H1 (cell line): Measurements from ENCODE around the gene CACNG5. TPM values are rescaled to one million over a fixed set of nuclear protein-coding genes. Genes with fewer than 3 reads are reported as not detected.

ENCODE experiments used
- CTCF ChIA-PET: fragments of 300-600 bp; sonication (Branson Sonifier 250); formaldehyde crosslinking; loops from one replicate; lab custom pipeline; 2021; ENCODE audit not compliant: partially characterized antibody; lab: Charles Lee
- POLR2A ChIA-PET: fragments of 300-600 bp; sonication (Branson Sonifier 250); formaldehyde crosslinking; loops from one replicate; lab custom pipeline; 2021; ENCODE audit warnings: inconsistent platforms; ENCODE audit not compliant: partially characterized antibody; lab: Charles Lee
- DNase-seq, 2 experiments: peaks; one replicate each; pipeline versions ENCODE4 v3.0.0 to v3.0.0-alpha.2; 2010 to 2022; ENCODE audit warnings: low spot score in 2 of 2, low read depth in 1 of 2, mixed read lengths in 1 of 2
- FAIRE-seq: peaks from 2 replicates; lab custom pipeline; 2011; peaks lifted over from hg19 to GRCh38; lab: Jason Lieb, UNC
- H2AFZ ChIP-seq: 2 replicates; pipeline ENCODE4 v1.8.1; 2012; ENCODE audit warnings: low read length, inconsistent platforms
- H2AK5ac ChIP-seq: 2 replicates; pipeline ENCODE4 v1.6.1; 2013; ENCODE audit warnings: low read depth, low read length
- H2BK120ac ChIP-seq: replicated peaks from 2 replicates; pipeline ENCODE3; 2013; ENCODE audit warnings: low read depth, low read length, inconsistent platforms
- H2BK12ac ChIP-seq: 2 replicates; pipeline ENCODE4 v1.6.1; 2013; ENCODE audit warnings: low read depth, low read length
- H2BK15ac ChIP-seq: 2 replicates; pipeline ENCODE4 v1.6.1; 2013; ENCODE audit warnings: low read length
- H2BK20ac ChIP-seq: 2 replicates; pipeline ENCODE4 v1.6.1; 2013; ENCODE audit warnings: low read length
- H2BK5ac ChIP-seq: 2 replicates; pipeline ENCODE4 v1.6.1; 2013; ENCODE audit warnings: low read depth, low read length
- H3K14ac ChIP-seq: 2 replicates; pipeline ENCODE4 v1.6.1; 2013; ENCODE audit warnings: inconsistent platforms; ENCODE audit not compliant: insufficient read length
- H3K18ac ChIP-seq: 2 replicates; pipeline ENCODE4 v1.6.1; 2013; ENCODE audit warnings: low read length; ENCODE audit errors: extremely low read depth
- H3K23ac ChIP-seq: 2 replicates; pipeline ENCODE4 v1.6.1; 2013; ENCODE audit warnings: inconsistent platforms; ENCODE audit not compliant: insufficient read length
- H3K23me2 ChIP-seq: 2 replicates; pipeline ENCODE4 v1.6.1; 2013; ENCODE audit warnings: low read depth, low read length
- H3K27ac ChIP-seq: 2 replicates; pipeline ENCODE4 v1.6.1; 2011; ENCODE audit warnings: low read depth, low read length, inconsistent platforms
- H3K27me3 ChIP-seq, 4 experiments: replicated peaks in 1 of 4; 1 replicate in 1 of 4; 2 replicates in 3 of 4; pipeline versions ENCODE4 v1.6.1 to v1.8.1; 2011 to 2013; ENCODE audit warnings: low read length in 3 of 4, mild to moderate bottlenecking in 3 of 4, inconsistent platforms in 2 of 4, mixed read lengths in 2 of 4, moderate library complexity in 1 of 4; ENCODE audit not compliant: control insufficient read depth in 3 of 4, insufficient read depth in 3 of 4; ENCODE audit errors: extremely low read depth in 1 of 4
- H3K36me3 ChIP-seq, 4 experiments: 2 replicates each; pipeline versions ENCODE4 v1.6.1 to v1.8.1; 2011 to 2013; ENCODE audit warnings: mild to moderate bottlenecking in 4 of 4, low read length in 3 of 4, moderate library complexity in 2 of 4, control low read depth in 1 of 4, inconsistent platforms in 1 of 4; ENCODE audit not compliant: insufficient read depth in 4 of 4, control insufficient read depth in 2 of 4
- H3K4ac ChIP-seq: replicated peaks from 2 replicates; pipeline ENCODE3; 2013; ENCODE audit warnings: low read length, low read depth, mixed read lengths, inconsistent platforms; ENCODE audit not compliant: insufficient read length
- H3K4me1 ChIP-seq, 4 experiments: replicated peaks in 1 of 4; 1 replicate in 1 of 4; 2 replicates in 3 of 4; pipeline versions ENCODE4 v1.6.1 to v1.8.1; 2011 to 2013; ENCODE audit warnings: low read length in 3 of 4, inconsistent platforms in 2 of 4, mixed read lengths in 1 of 4; ENCODE audit not compliant: insufficient read depth in 4 of 4, control insufficient read depth in 3 of 4
- H3K4me2 ChIP-seq, 2 experiments: 2 replicates each; pipeline versions ENCODE4 v1.6.1 to v1.8.1; 2011 to 2013; ENCODE audit warnings: low read depth in 2 of 2, low read length in 2 of 2, control low read depth in 1 of 2, inconsistent platforms in 1 of 2, mild to moderate bottlenecking in 1 of 2; ENCODE audit not compliant: insufficient read depth in 1 of 2
- H3K4me3 ChIP-seq, 4 experiments: fragments of 200-600, 300-600 bp in 1 of 4; sonication (generic), shearing (Covaris generic), sonication (Bioruptor Twin) in 1 of 4; 2 replicates each; pipeline versions ENCODE4 v1.5.1 to v1.8.1; 2011 to 2016; ENCODE audit warnings: low read length in 4 of 4, low read depth in 3 of 4, control low read depth in 2 of 4, inconsistent platforms in 2 of 4, mild to moderate bottlenecking in 2 of 4, mixed read lengths in 1 of 4, moderate library complexity in 1 of 4; ENCODE audit not compliant: insufficient read depth in 2 of 4; ENCODE audit errors: extremely low read depth in 1 of 4
- H3K56ac ChIP-seq: replicated peaks from 2 replicates; pipeline ENCODE3; 2013; ENCODE audit warnings: low read depth, mild to moderate bottlenecking, mixed read lengths, low read length, inconsistent platforms; ENCODE audit not compliant: insufficient read length
- H3K79me1 ChIP-seq: 2 replicates; pipeline ENCODE4 v1.6.1; 2013; ENCODE audit warnings: low read depth, low read length, control low read depth
- H3K79me2 ChIP-seq, 2 experiments: 2 replicates each; pipeline versions ENCODE4 v1.6.1 to v1.8.1; 2012 to 2013; ENCODE audit warnings: low read length in 2 of 2, mild to moderate bottlenecking in 2 of 2, inconsistent platforms in 1 of 2; ENCODE audit not compliant: insufficient read depth in 2 of 2, control insufficient read depth in 1 of 2
- H3K9ac ChIP-seq, 4 experiments: replicated peaks in 1 of 4; 1 replicate in 1 of 4; 2 replicates in 3 of 4; pipeline versions ENCODE4 v1.6.1 to v1.8.1; 2011 to 2013; ENCODE audit warnings: low read depth in 3 of 4, low read length in 3 of 4, control low read depth in 2 of 4, mild to moderate bottlenecking in 2 of 4, moderate library complexity in 2 of 4, inconsistent platforms in 1 of 4; ENCODE audit errors: extremely low read depth in 1 of 4
- H3K9me3 ChIP-seq, 2 experiments: 2 replicates each; pipeline versions ENCODE4 v1.6.1 to v1.8.1; 2012 to 2013; ENCODE audit warnings: mild to moderate bottlenecking in 2 of 2, moderate library complexity in 2 of 2, control low read depth in 1 of 2, inconsistent platforms in 1 of 2, low read depth in 1 of 2, low read length in 1 of 2, mixed read lengths in 1 of 2; ENCODE audit not compliant: insufficient read depth in 2 of 2
- H4K20me1 ChIP-seq, 2 experiments: replicated peaks in 1 of 2; 2 replicates each; pipeline versions ENCODE3 to v1.8.1; 2011 to 2013; ENCODE audit warnings: inconsistent platforms in 2 of 2, low read length in 2 of 2, mild to moderate bottlenecking in 1 of 2; ENCODE audit not compliant: insufficient read depth in 2 of 2, control insufficient read depth in 1 of 2
- H4K5ac ChIP-seq: 2 replicates; pipeline ENCODE4 v1.6.1; 2013; ENCODE audit warnings: low read length, low read depth, mixed read lengths, inconsistent platforms; ENCODE audit not compliant: insufficient read length
- H4K8ac ChIP-seq: 2 replicates; pipeline ENCODE4 v1.8.0; 2013; ENCODE audit warnings: mild to moderate bottlenecking, moderate library complexity, low read length, inconsistent platforms; ENCODE audit not compliant: insufficient read depth; ENCODE audit errors: extremely low read depth
- H4K91ac ChIP-seq: replicated peaks from 2 replicates; pipeline ENCODE3; 2013; ENCODE audit warnings: low read length, mixed read lengths, inconsistent platforms; ENCODE audit not compliant: insufficient read length
- BRCA1 ChIP-seq: IDR thresholded peaks from 2 replicates; pipeline ENCODE4 v1.6.1; 2012; ENCODE audit warnings: low read depth, low read length, improper control_type of control experiment
- KDM4A ChIP-seq: IDR thresholded peaks from one replicate; pipeline ENCODE4 v1.7.1; 2012; ENCODE audit warnings: low read depth, mild to moderate bottlenecking, moderate library complexity, low read length, inconsistent platforms; ENCODE audit not compliant: severe bottlenecking
- PHF8 ChIP-seq: fragments of 200-600 bp; sonication (generic); conservative IDR thresholded peaks from 2 replicates; pipeline ENCODE4 v1.7.1; 2012; ENCODE audit warnings: low read depth, mild to moderate bottlenecking, inconsistent platforms, low read length, moderate library complexity
- RBBP5 ChIP-seq: IDR thresholded peaks from 2 replicates; pipeline ENCODE4 v1.7.1; 2012; ENCODE audit warnings: low read depth, mild to moderate bottlenecking, inconsistent platforms, low read length, moderate library complexity, borderline replicate concordance
- SRF ChIP-seq: IDR thresholded peaks from 2 replicates; pipeline ENCODE4 v1.6.1; 2011; ENCODE audit warnings: mild to moderate bottlenecking, low read depth, low read length, moderate library complexity
- TCF12 ChIP-seq: IDR thresholded peaks from 2 replicates; pipeline ENCODE4 v1.6.1; 2011; ENCODE audit warnings: low read depth, mild to moderate bottlenecking, low read length
- TEAD4 ChIP-seq: IDR thresholded peaks from 2 replicates; pipeline ENCODE4 v1.6.1; 2012; ENCODE audit warnings: low read depth, low read length, inconsistent platforms, mixed read lengths
- WGBS, 2 experiments: shearing (Covaris generic) in 1 of 2; methylation state at CpG; one replicate each; pipeline versions ENCODE4 v1.1.6 to v1.1.7; 2013 to 2015; ENCODE audit warnings: low lambda C conversion rate in 2 of 2, mixed read lengths in 2 of 2, inconsistent platforms in 1 of 2, low coverage in 1 of 2, missing lambda C conversion rate in 1 of 2; ENCODE audit not compliant: insufficient replicate concordance in 2 of 2, insufficient coverage in 1 of 2, insufficient read length in 1 of 2; ENCODE audit errors: extremely low coverage in 1 of 2, missing lambda C conversion rate in 1 of 2; 5-methylcytosine and 5-hydroxymethylcytosine counted together
- polyA plus RNA-seq, 7 experiments: library from polyadenylated mRNA; depleted of rRNA in 3 of 7; stranded (reverse) in 5 of 7; unstranded in 2 of 7; fragments of >200 nt in 5 of 7; fragments of 200-250 nt in 2 of 7; gene quantifications; 1 replicate in 5 of 7; 2 replicates in 1 of 7; 4 replicates in 1 of 7; pipeline versions ENCODE4 v1.2.1 to v1.2.3, GENCODE V29; 2011 to 2013; ENCODE audit warnings: missing spikeins in 2 of 7, mixed read lengths in 2 of 7
- total RNA-seq: library from RNA; stranded (reverse); fragmentation: NEBNext Ultra II Directional; extraction: Animal tissue kit (Norgen Biotek cat#: 25700); gene quantifications from 2 replicates; pipeline ENCODE4 v1.2.1, GENCODE V29; 2021

The CACNG5 gene
- total and polyA plus RNA-seq, 2 of the 8 experiments (the other 6 are each of a cell fraction or from before 2014, with no cell fraction given): 2.2 to 3.1 TPM

DNA sequence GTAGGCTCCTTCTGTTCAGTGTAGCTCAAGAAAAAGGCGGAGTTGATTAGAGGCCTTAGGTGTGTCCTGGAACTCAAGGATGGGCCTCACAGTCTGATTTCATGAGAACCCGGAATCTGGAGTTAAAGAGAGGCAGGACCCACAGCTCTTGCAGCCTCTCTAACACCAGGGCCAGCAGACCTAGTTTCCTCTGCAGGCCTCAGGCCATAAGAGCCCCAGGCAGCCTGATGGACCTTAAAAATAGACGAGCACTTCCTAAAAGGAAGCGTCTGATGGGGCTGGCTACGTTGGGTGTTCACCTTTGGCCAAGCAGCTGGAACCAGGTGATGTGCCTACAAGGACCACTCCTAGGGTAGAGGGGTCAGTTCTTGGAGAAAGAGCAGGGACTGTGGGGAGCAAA, 7.6 kb downstream of the CACNG5 start:
- no peak overlapping the region for H3K4ac ChIP-seq
- no peak overlapping the region for H2BK5ac ChIP-seq
- H3K79me2 ChIP-seq: no peaks in the 10 kb centered on the region
- H2BK120ac ChIP-seq: no peak overlapping the region
- 0 out of 2 replicates have a peak, but pooled peaks cover 2% of the 10 kb centered on the region for H3K79me1 ChIP-seq
- DNase-seq: no peak
- ChIA-PET POLR2A (no interaction called here), CTCF (interaction anchor here (0.9 to 2.4 kb wide), 9 partner anchors 9 to 128 kb away, joined by 3 to 9 read pairs (median 3); no protein-coding TSS in a partner anchor)
- FAIRE-seq: no peak
- no peak overlapping the region for H3K9ac ChIP-seq
- no peak overlapping the region for H2AK5ac ChIP-seq
- H3K23ac ChIP-seq: no peak overlapping the region
- H2BK12ac ChIP-seq: no peak overlapping the region
- no peak overlapping the region for H3K14ac ChIP-seq
- no peak overlapping the region for H3K18ac ChIP-seq
- H3K23me2 ChIP-seq: no peaks in the 10 kb centered on the region
- WGBS, 2 experiments: 79% methylated on average over 5 of the region's 5 CpGs; no CpG with 5 or more reads in 1 of the 2 experiments
- H4K91ac ChIP-seq: no peak overlapping the region
- H3K27ac ChIP-seq: no peak overlapping the region
- H2BK15ac ChIP-seq: 0 out of 2 replicates have a peak overlapping the region, but pooled peaks have one; percentile 16
- H3K4me2 ChIP-seq: no peak overlapping the region
- H3K36me3 ChIP-seq: no peaks in the 10 kb centered on the region
- no peaks in the 10 kb centered on the region for H4K20me1 ChIP-seq
- H2AFZ ChIP-seq: no peak overlapping the region
- H4K5ac ChIP-seq: no peak overlapping the region
- H3K4me1 ChIP-seq: no peaks in the 10 kb centered on the region
- no peaks in the 10 kb centered on the region for H3K27me3 ChIP-seq
- no peak overlapping the region; the same call in 1 of the 2 replicates for H4K8ac ChIP-seq
- no peak overlapping the region for H3K4me3 ChIP-seq
- no peak overlapping the region for H2BK20ac ChIP-seq
- TF ChIP-seq PHF8: no peak
- TF ChIP-seq TEAD4: no peak
- no peak for TF ChIP-seq KDM4A
- no peak for TF ChIP-seq SRF
- no peak for TF ChIP-seq TCF12
- TF ChIP-seq RBBP5: no peak
- no peak for TF ChIP-seq BRCA1
- peaks cover 5 to 13% of the 10 kb centered on the region in 2 experiments; a peak in 3 of 4 replicates for H3K9me3 ChIP-seq
- H3K56ac ChIP-seq: no peak overlapping the region
